ENCODE measurements around the gene TNFAIP8L1.

Gene TNFAIP8L1

GRCh38 chr19:4613254-4613751, 26.0 kb upstream of the TNFAIP8L1 start:
- no peak for DNase-seq

GRCh38 chr19:4618019-4618418, 21.3 kb upstream of the TNFAIP8L1 start:
- DNase-seq = no peak

GRCh38 chr19:4619668-4620294, 19.5 kb upstream of the TNFAIP8L1 start:
- no peak for DNase-seq

GRCh38 chr19:4620675-4621074, 18.6 kb upstream of the TNFAIP8L1 start:
- DNase-seq = no peak

- no peak for DNase-seq
Measured at GRCh38 chr19:4622695-4623421, 16.5 kb upstream of the TNFAIP8L1 start.

- DNase-seq = no peak
Measured at GRCh38 chr19:4624301-4624700, 15.0 kb upstream of the TNFAIP8L1 start.

- DNase-seq = no peak
Measured at GRCh38 chr19:4624733-4625362, 14.5 kb upstream of the TNFAIP8L1 start.

- DNase-seq = no peak
Measured at GRCh38 chr19:4633140-4633967, 6.0 kb upstream of the TNFAIP8L1 start.

GRCh38 chr19:4635754-4636116, 3.6 kb upstream of the TNFAIP8L1 start:
- DNase-seq = no peak

GRCh38 chr19:4636151-4636717, 3.1 kb upstream of the TNFAIP8L1 start:
- peak; percentile 23 for DNase-seq

GRCh38 chr19:4636761-4637160, 2.6 kb upstream of the TNFAIP8L1 start:
- DNase-seq = no peak

- no peak for DNase-seq
Measured at GRCh38 chr19:4638317-4638716, 999 bp upstream of the TNFAIP8L1 start.

- no peak for DNase-seq
Measured at GRCh38 chr19:4639531-4640246, 373 bp downstream of the TNFAIP8L1 start.

GRCh38 chr19:4640247-4641000, 1.1 kb downstream of the TNFAIP8L1 start:
- DNase-seq = no peak

- no peak for DNase-seq
Measured at GRCh38 chr19:4641132-4641531, 1.8 kb downstream of the TNFAIP8L1 start.

- DNase-seq = no peak
Measured at GRCh38 chr19:4642625-4643024, 3.3 kb downstream of the TNFAIP8L1 start.

- no peak for DNase-seq
Measured at GRCh38 chr19:4645718-4646117, 6.4 kb downstream of the TNFAIP8L1 start.

GRCh38 chr19:4647676-4648644, 8.6 kb downstream of the TNFAIP8L1 start:
- no peak for DNase-seq

GRCh38 chr19:4649392-4650047, 10.2 kb downstream of the TNFAIP8L1 start:
- DNase-seq = no peak

- no peak for DNase-seq
Measured at GRCh38 chr19:4650159-4650558, 10.8 kb downstream of the TNFAIP8L1 start.
